Stimulated activated CD4-positive, alpha-beta T cell treated with anti-CD3 and anti-CD28 coated beads, Interleukin-12 subunit alpha, Interleukin-12 subunit beta, amount 100 ng/mL, for 24 hours (primary cell): ENCODE measurements around the gene RFT1.

Experiments used
- DNase-seq, 2 experiments: peaks; one replicate each; pipeline ENCODE4 v3.0.0-alpha.2; 2020; ENCODE audit warnings: low read depth in 2 of 2

RFT1 gene

GRCh38 chr3:53130179-53131061 is at the start of gene RFT1:
Gene RFT1, minus strand, starts transcription at chr3:53130435. Its CDS starts 35 bp downstream, at chr3:53130400.
- peak; percentile 96 to 99 for DNase-seq

- no peak for DNase-seq
These were observed 49.3 kb upstream of the RFT1 start for GRCh38 chr3:53179580-53179979.

DNA sequence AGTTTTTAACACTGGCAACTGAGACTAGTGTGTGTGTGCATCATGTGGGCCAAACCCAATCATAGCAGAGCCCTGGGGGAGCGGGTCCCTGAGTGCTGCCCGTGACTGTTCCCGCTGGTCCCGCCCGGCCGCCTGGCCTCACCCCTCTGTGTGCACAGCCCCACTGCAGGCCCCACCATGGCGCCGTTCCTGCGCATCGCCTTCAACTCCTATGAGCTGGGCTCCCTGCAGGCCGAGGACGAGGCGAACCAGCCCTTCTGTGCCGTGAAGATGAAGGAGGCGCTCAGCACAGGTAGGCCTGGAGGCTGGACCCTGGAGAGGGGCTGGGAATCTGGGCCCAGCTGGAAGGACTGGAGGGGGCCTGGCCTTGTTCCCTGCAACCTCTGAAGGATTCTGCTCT is 48.0 kb upstream of the RFT1 start:
- no peak for DNase-seq

GRCh38 chr3:53175613-53176540 is 45.6 kb upstream of the RFT1 start:
- no peak for DNase-seq

DNA sequence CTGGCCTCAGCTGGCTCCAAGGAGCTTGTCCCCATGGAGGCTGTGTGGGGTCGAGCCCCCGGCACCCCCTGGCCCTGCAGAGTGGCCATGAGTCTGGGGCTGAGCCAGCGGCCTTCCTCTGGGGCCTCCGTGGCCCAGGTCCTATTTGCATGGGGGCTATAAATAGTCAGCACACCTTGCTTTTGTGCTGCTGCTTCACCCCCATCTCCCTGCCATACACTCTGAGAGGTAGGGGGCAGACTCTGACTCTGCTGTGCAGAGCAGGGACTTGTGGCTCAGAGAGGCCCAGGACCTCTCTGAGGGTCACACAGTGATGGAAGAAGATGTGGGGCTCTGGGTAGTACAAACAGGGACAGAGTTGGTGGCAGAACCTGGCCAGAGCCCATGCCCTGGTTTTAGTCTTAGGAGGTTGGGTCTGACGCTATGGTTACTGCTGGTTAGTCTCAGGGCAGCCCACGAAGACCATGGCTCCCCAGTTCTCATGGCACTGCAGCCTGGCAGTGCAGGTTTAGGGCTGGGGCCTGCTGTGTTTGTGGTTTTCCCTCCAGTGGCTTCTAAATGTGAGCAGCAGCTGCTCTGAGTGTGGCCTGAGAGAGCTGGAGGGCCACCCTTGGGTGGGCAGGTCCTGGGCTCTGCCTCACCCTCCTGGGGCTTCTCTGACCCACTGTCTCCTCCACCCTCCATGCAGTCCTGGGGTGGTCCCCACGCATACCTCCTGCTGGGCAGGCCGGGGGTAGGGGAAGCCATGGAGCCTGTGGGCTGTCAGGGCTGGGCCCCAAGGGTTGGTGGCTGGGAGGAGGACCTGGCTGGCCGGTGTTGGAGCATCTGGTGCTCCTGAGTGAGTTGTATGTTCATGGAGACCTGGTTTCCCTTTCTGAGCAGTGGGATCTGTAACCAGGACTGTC is 44.4 kb upstream of the RFT1 start:
- no peak for DNase-seq

GRCh38 chr3:53173107-53173506 is 42.9 kb upstream of the RFT1 start:
- DNase-seq: no peak

DNA sequence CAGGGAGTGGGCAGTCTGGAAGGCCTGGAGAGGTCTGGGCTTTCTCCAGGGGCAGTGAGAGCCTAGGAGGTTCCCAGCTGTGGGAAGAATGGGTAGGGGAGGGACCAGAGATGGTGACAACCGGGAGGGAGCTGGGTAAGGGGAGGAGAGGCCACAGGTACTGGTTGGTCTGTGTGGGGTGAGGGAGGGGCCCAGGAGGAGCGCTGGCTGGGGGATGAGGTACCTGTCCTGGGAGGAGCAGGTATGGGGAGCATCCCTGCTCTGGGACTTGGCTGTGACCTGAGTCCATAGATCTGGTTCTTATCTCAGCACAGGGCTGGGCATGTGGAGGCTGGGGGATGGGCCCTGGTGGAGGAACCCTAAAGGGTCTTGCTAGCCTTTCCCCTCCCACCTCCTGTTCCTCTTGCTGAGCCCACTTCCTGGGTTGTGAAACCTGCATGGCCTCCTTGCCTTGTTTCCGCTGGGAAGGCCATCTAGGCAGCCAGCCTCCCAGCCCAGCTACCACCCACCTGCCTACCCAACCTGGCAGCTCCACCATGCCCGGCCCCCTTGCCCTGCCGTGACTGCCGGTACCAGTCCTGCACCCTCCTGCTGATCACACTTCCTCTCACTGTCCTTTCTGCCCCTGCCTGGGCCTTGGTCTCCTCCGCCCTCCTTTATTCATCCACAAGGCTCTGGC is 41.7 kb upstream of the RFT1 start:
- no peak for DNase-seq

GRCh38 chr3:53171064-53171418 is 40.8 kb upstream of the RFT1 start:
- no peak for DNase-seq

- DNase-seq: peak in 1 of 2 experiments; percentile 21
These were observed 40.3 kb upstream of the RFT1 start for GRCh38 chr3:53170325-53171063.

GRCh38 chr3:53169832-53170324 is 39.6 kb upstream of the RFT1 start:
- no peak for DNase-seq

- DNase-seq: no peak
These were observed 39.0 kb upstream of the RFT1 start for GRCh38 chr3:53169045-53169831.

GRCh38 chr3:53168175-53168923 is 38.1 kb upstream of the RFT1 start:
- DNase-seq: no peak

DNA sequence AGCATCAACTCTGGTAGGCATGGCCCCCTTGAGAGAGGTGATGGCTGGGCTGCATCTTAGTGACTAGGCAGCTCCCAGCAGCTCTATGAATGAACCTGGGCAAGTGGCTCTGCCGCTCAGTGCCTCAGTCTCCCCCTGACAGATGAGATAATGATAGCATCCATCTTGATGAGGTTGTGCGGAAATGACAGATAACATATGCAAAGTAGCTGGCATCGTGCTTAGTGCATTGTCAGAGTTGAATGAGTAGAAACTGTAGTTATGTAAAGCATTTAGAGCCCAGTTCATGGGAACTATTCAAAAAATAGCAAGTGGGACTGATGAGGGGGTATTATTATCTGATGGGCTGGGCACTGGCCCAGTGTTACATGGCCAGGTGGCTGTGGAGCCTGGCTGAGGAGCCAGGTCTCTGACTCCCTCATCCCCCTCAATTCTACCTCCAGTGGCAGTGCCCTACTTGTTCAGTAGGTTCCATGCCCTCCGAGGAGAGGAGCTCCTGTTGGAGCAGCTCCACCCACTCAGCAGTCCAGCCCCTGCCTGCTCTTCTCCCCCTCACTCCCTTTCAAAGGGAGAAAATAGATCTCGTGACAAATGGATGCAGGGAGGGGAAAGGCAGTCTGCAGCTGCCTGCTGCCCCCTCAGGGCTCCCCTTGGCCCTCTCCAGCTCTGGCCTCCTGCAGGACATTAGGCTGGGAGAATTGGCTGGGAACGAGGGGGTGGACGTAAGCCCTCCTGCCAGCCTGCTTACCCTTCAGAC is 37.4 kb upstream of the RFT1 start:
- no peak for DNase-seq

DNA sequence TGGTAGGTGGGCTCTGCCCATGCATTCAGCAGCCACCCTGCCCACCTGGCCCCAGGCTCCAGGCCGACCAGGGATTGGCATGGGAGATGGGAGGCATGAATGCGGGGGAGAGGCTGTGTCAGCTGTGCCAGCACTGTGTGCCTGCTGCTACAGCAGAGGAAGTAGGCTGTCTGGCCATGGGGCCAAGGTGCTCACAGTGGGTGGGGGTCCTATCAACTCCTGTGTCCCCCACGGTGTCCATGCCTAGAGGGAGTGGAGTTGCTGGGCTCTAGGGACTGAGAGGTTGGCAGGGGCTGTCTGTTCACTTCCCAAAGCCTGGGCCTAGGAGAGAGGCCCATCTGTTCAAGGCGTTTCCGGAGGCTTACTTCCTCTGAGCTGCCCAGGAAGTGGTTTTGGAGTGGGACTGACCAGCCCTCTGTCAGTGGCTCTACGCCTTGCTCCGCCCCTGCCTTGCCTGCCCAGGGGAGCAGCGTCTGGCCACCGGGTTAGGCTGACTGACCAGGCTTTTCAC is 36.6 kb upstream of the RFT1 start:
- DNase-seq: no peak

GRCh38 chr3:53166206-53166605 is 36.0 kb upstream of the RFT1 start:
- no peak for DNase-seq

DNA sequence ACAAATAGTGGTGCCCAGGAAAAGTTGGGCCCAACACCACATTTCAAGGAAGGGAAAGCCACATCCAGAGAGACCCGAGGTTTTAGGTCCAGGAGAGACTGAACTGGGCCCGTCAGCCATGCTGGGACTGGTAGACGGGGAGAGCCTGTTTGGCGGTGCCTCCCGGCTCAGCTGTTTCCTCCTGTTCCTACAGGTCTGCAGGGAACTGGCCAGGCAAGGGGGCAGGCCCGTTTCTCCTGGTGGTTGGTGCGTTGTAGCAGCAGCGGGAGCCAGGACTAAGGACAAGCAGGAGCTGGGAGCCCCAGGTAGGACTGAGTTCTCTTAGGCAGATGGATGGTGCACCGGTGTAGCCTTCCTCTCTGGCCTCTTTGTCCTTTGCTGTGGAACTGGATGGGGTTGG is 34.7 kb upstream of the RFT1 start:
- no peak for DNase-seq
